ENCODE results near the gene CD300LF. TPM values are rescaled to one million over a fixed set of nuclear protein-coding genes. Genes with fewer than 3 reads are reported as not detected.

Gene CD300LF
- total RNA-seq, 1 donor from 2014 or later, result not detected

GRCh38 chr17:74645010-74645409 lies 67.7 kb downstream of the CD300LF start:
- DNase-seq (ENCODE audit: low read depth, low spot score), result no peak

DNA sequence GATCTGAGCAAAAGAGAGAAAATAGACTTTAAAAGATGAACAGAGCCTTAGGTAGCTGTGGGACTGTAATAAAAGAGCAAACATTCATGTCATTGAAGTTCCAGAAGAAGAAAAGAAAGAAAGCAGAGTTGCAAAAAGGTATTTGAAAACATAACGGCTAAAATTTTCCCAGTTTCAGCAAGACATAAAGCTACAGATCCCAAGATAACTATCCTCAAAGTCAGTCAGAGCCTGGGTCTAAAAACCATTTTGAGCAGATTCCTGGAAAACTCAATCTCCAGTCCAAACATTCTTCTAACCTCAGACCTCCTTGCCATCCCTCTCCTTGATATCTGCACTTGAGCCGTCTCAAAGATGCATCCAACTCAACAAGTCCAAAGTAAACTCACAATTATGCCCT lies 68.3 kb downstream of the CD300LF start:
- DNase-seq (ENCODE audit: low read depth, low spot score), result no peak

Other genes with a start within 250 kb of the CD300LF start
- gene CD300A, start 246.3 kb downstream of the CD300LF start, total RNA-seq, result not detected in 2 replicates
- not detected in 2 replicates for gene CD300LB, start 181.4 kb downstream of the CD300LF start, total RNA-seq
- not detected in 2 replicates for gene CD300C, start 166.8 kb downstream of the CD300LF start, total RNA-seq
- not detected in 2 replicates for gene CD300H, start 145.4 kb downstream of the CD300LF start, total RNA-seq
- not detected in 2 replicates for gene CD300LD, start 120.6 kb downstream of the CD300LF start, total RNA-seq
- not detected in 2 replicates for gene CD300E, start 89.2 kb downstream of the CD300LF start, total RNA-seq
- 0.32 and 0.53 TPM in 2 replicates for gene RAB37, start 24.3 kb upstream of the CD300LF start, total RNA-seq
- 10.0 and 12.0 TPM in 2 replicates for gene NHERF1, start 35.7 kb upstream of the CD300LF start, total RNA-seq
- 27.0 and 31.3 TPM in 2 replicates for gene NAT9, start 63.4 kb upstream of the CD300LF start, total RNA-seq
- 0.07 and 0.21 TPM in 2 replicates for gene GRIN2C, start 147.0 kb upstream of the CD300LF start, total RNA-seq
- gene FDXR, start 160.1 kb upstream of the CD300LF start, total RNA-seq, result 50.8 and 64.9 TPM in 2 replicates
- gene FADS6, start 180.7 kb upstream of the CD300LF start, total RNA-seq, result not detected in 2 replicates
- not detected in 2 replicates for gene USH1G, start 210.3 kb upstream of the CD300LF start, total RNA-seq
- not detected in 2 replicates for gene OTOP2, start 211.3 kb upstream of the CD300LF start, total RNA-seq
- gene OTOP3, start 223.0 kb upstream of the CD300LF start, total RNA-seq, result not detected in 2 replicates